ENCODE measurements around the gene EGFLAM.

EGFLAM gene

DNA sequence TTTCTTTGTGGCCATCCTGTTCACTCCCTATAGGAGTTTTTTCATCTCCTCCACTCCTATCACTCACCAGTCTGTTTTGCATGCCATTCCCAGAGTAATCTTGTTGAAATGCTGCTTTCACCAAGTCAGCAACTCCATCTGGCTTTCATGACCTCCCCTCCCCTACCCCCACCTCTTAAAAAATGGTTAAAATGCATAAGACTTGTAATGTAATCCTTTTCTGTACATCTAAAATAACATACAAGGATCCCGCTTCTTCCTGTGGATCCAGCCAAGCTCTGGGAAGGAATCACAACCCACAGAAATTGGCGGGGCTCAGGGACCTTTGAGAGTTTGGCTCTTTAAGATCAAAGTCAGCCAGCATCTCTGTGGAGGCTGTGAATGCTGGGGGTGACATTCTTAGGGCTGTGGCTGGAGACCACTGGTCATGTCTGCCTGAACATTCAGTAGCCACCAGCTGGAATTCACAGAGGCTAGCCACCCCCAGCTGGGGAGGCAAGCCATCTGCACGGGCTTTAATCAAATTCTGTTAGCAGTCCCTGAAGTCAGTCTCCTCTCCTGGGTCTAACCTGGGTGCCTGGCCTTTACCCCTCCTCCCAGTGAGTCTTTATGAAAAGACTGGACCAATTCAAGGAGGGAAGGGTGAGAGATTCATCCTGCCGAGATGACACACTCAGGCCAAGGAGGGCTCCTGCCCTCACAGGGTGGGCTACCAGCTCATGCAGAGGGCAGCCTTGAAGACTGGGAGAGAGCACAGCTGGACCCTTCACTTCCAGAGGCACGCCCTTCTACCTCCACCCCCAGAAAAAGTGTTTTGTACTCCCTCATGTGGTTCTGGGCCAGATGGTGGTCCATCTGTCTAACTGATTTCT, 165.2 kb downstream of the EGFLAM start:
- DNase-seq: no peak

GRCh38 chr5:38424148-38425060, 166.0 kb downstream of the EGFLAM start:
- DNase-seq: no peak

DNA sequence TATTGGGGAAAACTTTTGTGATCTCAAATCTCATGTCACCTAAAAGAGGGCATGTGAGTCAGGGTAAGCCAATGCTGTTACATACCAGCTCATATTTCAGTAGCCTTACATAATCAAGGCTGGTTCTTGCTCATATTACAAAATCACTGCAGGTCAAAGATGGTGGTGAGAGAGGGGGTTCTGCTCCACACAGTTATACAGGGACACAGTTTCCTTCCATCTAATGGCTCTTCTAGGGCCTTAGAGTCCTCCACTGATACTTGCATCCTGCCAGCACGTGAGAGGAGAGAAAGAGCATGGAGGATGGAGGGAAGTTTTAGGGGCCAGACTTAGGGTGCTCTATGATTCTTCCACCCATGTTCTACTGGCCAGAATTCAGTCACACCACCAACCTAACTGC, 168.1 kb downstream of the EGFLAM start:
- no peak for DNase-seq

- no peak for DNase-seq
These were observed 168.9 kb downstream of the EGFLAM start for GRCh38 chr5:38426986-38427950.

DNA sequence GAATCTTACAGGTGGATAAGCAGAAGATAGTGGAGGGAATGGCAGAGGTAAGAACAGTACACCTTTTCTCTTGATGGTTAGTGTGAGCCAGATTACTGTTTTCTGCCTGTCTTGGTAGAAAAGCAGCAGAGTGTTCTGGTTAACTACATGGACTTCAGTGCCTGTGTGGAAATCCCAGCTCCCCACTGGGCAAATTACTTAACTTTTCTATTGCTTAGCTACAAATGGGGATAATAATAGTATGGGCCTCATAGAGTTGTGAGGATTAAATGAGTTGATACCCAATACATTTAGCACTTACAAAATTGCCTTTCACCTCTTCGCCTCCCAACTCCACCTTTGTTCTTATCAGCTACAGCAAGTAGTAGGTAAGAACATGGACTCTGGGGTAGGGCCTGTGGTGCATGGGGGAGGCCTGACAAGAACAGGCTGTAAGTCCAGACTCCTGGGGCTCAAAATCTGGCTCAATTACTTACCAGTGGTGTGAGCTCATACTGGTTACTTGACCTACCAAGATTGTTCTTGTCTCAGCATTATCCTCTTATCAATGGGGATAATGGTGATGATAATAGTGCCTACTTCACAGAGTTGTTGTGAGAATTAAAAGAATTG, 173.0 kb downstream of the EGFLAM start:
- DNase-seq: no peak

GRCh38 chr5:38433160-38433861, 175.0 kb downstream of the EGFLAM start:
- peak; percentile 5 for DNase-seq

- no peak for DNase-seq
These were observed 176.8 kb downstream of the EGFLAM start for GRCh38 chr5:38434966-38435705.

DNA sequence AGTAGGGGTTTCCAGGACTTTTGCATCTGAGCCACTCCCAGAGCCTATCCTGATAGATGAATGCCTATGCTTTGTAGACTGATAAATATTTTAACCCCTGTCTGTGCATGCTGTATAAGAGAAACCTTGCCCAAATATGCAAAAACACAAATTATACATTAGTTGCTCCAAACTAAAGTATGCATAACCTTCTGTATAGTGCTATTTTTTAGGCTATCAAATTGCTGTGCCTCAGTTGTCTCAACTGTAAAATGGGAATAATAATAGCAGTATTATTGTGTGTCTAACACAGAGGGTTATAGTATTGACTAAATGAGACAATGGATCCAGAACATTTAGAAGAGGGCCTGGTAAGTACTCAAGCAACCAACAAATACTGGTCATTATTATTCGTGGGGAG, 180.4 kb downstream of the EGFLAM start:
- no peak for DNase-seq

DNA sequence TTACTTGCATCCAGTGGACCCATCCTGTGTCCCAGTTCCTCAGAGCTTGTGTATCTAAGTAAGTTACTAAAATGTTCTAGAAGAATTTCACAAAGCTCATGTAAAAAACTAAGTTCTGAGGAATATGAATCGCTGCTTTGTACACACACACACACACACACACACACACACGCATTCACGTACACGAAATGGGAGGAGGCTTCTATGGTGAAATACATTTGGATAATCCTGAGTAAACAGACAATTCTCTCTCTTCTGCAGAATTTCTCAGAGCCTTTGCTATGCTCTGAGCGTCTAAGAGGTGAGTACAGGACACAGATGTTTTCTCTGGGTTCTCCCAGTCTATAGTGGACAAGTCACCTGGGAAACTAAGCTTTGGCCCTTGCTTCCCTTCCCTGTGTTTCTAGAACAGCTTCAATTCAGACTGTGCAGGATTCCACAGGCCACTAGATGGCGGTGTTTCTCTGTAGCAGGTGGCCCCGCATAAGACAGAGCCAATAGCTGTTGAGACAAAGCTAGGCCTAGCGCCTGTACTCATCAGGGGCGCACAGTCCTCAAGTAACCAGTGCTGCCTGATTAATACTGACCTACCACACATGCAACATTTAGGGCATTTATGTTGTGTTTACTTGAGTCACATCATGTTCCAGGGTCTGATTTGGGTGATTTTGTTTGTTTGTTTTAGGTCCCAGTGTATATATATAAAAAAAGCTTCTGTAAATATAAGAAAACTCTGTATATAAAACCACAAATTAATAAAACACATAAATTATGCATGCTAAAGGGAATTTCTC, 183.3 kb downstream of the EGFLAM start:
- peak; percentile 89 for DNase-seq

GRCh38 chr5:38442247-38442573, 183.9 kb downstream of the EGFLAM start:
- DNase-seq: no peak

GRCh38 chr5:38443390-38443789, 185.0 kb downstream of the EGFLAM start:
- no peak for DNase-seq

DNA sequence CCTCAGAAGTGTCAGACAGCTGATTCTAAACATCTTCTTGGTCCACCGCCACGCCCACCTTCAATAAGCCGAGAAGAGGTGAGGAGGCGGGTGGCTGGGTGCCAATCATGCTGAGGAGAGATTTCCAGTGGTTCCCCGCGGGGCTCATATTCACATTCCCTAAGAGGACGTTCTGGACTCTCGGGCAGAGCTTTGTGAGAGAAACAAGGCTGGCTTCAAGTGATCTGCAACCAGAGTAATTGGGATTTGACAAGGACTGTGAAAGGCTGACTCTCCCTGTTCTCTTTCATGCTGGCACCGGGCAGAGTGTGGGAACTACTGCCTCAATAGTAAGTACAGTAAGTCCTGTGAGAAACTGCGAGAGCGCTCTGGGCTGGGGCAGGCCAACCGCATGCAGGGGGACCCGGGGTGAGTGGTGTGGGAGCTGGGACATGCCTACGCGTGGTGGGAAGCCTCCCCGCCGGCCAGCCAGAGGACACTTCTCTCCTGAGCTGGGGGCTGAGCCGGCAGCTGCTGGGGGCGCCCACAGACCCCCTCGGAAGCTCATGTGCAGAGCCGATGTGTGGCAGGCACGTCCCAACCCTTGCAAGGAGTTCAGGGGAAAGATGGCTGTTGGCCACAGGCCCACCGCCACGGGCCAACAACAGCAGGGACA, 187.1 kb downstream of the EGFLAM start:
- no peak for DNase-seq

GRCh38 chr5:38446029-38446522, 187.7 kb downstream of the EGFLAM start:
- no peak for DNase-seq

DNA sequence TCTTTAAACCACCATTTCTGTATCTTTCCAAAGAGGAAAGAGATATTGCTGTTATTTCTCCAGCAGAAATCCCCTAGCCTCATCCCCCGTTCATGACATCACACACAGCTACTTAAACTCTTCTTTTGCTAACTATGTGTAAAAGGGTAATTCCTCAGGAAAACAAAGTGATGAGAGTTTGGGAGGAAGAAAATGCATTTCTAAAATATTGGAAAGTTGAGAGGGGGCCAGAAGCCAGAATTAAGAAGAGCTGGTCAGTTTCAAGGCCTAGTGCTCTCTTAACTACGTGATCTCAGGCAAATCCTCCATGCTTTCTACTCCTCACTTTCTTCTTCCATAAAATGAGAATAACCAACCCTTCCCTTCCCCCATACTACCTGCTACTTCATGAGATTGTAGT, 188.7 kb downstream of the EGFLAM start:
- DNase-seq: no peak

- no peak for DNase-seq
These were observed 189.4 kb downstream of the EGFLAM start for GRCh38 chr5:38447786-38448185.

DNA sequence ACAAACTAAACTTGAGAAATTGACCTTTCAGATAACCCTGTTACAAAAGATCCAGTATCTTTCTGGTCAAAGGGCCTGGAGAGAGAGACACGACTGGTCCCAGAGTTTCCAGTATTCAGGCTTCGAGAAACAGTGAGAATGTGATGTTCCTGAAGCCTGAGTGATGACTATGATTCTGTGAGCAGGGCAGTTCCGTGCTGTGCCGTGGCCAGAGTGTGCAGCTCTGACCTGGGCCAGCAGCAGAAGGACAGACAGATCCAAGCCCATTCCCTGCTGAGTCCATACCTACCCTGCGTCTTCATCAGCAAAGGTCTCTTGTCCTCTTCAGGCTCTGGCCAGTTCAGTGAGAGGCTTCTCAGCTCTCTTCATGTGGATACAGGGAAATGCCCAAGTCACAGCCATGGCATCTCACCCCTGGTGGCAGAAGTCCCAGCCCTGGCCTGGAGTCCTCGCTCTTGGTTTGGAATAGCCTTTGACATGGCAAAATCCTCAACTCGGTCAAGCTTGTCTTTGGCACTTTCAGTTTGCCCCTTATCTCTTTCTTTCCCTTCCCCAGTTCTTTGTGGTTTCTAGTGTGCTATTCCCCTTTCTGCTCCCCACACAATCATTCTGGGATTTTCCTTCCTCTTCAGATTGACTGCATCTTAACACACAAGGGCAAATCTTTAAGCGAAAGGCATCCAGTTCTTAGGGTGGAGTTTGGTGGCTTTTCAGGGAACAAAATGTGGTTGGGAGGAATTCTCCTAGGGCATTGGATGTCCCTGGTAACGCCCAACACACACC, 190.4 kb downstream of the EGFLAM start:
- DNase-seq: no peak

DNA sequence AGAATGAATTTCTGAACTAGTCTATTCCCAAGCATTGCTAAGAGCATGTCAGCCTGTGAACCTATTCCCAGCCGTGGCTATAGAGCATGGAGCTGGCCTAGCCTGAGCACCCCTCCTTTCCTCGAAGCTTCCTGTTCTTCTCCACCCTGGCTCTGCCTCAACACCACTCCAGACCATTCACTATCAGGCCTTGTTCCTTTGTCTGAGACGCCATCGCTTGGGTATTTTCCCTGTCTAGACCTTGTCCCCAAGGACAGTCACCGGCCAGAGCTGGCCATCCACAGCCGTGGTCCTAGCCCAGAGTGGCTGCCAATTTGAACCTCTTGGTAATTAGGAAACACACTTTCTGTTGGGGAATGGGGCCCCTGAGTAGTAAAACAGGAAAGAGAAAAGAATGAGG, 192.3 kb downstream of the EGFLAM start:
- DNase-seq: no peak

- DNase-seq: no peak
These were observed 192.8 kb downstream of the EGFLAM start for GRCh38 chr5:38451074-38451725.
